Renal pelvis (tissue), 4 donors: ENCODE data around the gene NCOA3. TPM values are rescaled to one million over a fixed set of nuclear protein-coding genes. Genes with fewer than 3 reads are reported as not detected.
"Not testable (repeated sequence)": the region's sequence is repeated elsewhere in the genome, so short reads cannot be mapped to it uniquely, and the experiment has no call there.

Source experiments
- DNase-seq: peaks from one replicate; pipeline ENCODE4 v3.0.0-alpha.2; 2013
- polyA plus RNA-seq, 3 donors: library from polyadenylated mRNA; unstranded; fragments of 120-200 nt; gene quantifications; one replicate each; pipeline ENCODE4 v1.2.1, GENCODE V29; 2013; ENCODE audit not compliant: insufficient read length in 3 of 3

The NCOA3 gene
- polyA plus RNA-seq, 3 donors: 31.5 to 40.1 (median 36.1) TPM

DNA sequence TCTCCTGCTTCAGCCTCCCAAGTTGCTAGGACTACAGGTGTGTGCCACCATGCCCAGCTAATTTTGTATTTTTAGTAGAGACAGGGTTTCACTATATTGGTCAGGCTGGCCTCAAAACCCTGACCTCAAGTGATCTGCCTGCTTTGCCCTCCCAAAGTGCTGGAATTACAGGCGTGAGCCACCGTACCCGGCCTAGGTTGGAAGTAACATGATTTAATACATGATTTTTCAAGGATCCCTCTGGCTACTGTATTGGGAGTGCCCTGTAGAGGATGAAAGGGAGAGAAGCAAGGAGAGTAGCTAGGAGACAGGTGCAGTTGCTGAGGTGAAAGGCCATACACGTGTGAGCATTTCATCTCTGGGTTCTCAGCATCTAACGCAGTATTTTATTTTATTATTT is 2.6 kb upstream of the NCOA3 start:
- no peak for DNase-seq

DNA sequence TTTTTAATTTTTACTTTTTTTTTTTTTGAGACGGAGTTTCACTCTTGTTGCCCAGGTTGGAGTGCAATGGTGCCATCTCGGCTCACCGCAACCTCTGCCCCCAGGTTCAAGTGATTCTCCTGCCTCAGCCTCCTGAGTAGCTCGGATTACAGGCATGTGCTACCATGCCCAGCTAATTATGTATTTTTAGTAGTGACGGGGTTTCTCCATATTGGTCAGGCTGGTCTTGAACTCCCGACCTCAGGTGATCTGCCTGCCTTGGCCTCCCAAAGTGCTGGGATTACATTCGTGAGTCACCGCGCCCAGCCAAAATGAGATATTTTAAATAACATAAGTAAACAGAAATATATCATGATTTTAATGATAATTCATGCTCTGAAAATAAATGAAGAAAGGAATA is 1.6 kb upstream of the NCOA3 start:
- not testable (repeated sequence) for DNase-seq

DNA sequence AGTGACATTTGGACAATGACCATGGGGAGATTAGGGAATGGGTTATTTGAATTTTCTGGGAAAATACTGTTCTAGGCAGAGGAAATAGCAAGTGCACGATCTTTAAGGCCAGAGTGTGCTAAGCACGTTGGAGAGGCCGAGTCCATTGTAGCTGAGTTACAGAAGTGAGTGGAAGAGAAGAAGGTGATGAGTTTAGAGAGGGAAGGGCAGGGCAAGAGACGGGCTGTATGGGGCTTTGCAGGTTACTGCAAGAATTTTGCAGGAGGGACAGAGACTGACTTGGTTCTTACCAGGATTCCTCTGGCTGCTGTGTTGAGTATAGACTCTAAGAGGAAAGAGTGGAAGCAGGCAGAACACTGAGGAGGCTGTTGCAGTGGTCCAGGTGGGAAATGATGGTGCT is 1.1 kb upstream of the NCOA3 start:
- no peak for DNase-seq

DNA sequence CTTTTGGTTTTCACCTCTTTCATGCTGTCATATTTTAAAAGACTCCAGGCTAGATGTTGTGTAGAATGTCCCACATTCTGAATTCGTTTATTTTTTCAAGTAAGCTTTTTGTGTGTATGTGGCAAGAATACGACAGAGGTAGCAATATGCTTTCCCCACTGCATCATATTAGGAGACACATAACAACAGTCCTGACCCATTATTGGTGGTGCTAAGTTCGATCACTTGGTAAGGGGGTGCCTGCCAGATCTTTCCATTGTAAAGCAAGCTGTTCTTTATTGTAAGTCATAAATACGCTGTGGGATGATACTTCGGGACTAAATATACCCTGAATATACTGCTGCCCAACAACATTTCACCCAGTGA is 588 bp upstream of the NCOA3 start:
- DNase-seq: no peak

DNA sequence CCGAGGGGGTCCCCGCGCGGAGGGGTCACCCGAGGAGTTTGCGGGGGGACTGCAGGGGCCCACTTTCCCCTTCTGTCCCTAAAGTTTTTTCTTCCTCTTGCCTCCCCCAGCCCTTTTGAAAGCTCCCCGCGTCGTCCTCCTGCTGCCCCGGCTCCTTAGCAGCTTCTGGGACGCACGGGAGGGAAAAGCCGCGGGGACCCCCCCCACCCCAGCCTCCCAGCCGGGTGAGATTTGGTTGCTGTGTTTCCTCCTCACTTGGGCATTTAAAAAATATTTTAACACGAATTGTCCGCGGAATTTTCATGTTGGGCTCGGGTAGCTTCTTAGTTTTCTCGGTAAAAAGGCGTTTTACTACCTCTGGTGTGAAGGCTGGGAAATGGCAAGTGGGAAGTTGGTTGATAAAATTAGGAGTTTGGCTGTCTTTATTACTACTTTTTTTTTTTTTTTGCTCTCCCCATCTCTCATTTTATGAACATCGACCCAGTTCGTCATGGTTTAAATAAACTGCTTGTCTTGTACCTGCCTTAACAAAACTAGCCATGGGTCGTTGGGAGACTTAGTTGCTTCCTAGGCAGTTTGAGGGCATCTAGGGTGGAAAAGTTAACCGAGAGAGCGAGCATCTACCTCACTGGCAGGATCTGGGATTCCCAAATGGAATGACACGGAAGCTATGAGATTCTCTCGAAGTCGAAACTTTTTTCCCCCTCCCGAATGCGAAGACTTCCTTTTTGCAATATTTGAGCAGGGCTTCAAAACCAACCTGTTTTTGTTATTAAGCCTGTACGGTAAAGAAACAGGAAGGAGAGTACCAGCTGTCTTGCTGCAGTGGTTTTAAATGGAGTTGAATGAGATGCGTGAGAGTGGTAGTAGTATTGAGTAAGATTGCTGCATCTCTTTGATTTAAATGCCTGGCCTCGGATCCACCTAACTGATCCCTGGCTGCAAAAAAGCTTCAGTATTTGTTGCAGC is 868 bp downstream of the NCOA3 start:
- DNase-seq: no peak

DNA sequence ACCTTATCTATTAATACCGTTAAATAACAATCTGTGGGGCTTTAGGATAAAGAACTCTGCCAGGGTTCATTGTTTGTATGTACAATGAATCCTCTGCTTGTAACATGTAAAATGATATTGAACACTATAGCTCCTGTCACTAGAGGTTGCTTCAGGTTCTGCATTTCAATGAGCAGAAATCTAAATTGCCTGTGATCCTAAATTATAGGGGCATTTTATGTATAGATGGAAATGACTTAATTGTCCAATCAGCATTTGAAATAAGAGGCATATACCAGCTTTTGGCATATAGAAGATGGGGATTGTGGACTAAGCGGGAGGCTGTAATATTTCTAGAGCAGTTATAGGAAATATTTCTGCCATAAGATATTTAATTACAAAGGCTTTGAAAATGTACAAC is 2.0 kb downstream of the NCOA3 start:
- no peak for DNase-seq

DNA sequence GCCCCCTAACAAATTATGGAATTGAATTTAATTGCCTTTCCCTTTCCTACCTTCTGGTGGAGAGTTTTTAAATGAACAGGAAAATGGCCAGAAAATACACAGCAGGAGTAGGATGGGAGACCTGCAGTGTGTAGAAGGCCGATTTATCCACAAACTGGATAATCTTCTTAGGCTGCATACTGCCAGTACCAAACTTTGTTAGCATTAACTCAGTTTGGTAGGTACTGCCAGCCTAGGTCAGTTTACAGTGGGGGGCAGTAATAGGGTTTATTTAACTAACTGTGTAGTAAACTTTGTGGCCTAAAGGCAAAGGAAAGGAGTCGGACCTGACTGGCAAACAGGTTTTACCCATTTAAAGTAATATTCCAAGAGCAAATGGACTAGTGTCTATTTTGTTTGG is 4.6 kb downstream of the NCOA3 start:
- no peak for DNase-seq

DNA sequence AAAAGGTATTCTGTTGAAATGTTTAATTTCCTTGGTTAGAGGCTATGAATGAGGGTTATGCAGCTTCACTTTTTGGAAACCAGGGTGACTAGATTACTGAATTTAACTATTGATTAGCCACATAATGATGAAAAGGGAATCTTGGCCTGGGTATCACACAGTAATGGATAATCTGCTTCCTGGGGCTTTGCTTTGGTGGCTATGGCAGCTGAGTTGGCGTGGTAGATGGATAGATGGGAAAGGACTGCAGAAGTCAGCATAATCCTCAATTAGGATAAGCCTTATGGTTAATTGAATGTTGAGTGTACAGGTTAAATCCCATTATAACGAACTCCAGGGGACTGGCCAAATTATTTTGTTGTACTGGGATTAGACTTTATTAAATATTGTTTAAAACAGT is 5.2 kb downstream of the NCOA3 start:
- no peak for DNase-seq

DNA sequence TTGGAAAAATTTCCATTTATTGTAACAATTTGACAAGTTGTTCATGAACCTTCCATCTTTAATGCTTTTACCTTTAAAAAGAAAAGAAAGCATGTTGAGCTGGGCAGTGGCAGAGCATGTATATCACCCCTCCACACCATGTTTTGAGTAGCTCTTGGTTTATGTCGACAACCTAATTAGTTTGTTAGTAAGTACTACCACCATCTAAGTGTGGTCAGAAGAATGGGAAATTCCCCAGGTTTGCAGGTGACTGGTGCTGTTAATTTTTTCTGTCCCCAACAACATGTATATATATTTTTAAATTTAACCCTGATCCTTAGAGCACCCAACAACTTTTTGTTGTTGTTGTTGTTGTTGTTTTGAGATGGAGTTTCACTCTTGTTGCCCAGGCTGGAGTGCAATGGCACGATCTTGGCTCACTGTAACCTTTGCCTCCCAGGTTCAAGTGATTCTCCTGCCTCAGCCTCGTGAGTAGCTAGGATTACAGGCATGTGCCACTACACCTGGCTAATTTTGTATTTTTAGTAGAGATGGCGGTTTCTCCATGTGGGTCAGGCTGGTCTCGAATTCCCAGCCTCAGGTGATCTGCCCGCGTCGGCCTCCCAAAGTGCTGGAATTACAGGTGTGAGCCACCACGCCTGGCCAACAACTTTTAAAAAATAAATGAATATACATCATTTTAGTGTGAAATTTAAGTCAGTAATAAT is 5.7 kb downstream of the NCOA3 start:
- DNase-seq: not testable (repeated sequence)

DNA sequence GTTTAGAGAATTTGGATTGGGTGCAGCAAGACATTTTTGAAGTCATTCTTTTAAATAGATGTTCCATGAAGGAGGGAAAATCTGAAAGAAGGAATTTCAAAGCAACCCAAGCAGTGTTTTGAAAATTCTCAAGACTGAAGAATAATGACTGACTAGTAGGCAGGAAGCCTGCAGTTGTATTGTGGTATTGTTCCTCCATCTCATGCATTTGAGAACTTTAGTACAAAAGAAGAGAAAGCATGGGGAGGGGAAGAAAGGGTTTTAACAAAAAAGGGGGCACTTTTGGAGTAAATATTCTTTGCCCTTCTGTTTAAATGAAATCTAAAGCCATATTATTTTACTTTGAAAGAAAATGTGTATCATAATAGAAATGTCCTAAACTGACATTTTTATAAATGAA is 6.6 kb downstream of the NCOA3 start:
- DNase-seq: no peak

DNA sequence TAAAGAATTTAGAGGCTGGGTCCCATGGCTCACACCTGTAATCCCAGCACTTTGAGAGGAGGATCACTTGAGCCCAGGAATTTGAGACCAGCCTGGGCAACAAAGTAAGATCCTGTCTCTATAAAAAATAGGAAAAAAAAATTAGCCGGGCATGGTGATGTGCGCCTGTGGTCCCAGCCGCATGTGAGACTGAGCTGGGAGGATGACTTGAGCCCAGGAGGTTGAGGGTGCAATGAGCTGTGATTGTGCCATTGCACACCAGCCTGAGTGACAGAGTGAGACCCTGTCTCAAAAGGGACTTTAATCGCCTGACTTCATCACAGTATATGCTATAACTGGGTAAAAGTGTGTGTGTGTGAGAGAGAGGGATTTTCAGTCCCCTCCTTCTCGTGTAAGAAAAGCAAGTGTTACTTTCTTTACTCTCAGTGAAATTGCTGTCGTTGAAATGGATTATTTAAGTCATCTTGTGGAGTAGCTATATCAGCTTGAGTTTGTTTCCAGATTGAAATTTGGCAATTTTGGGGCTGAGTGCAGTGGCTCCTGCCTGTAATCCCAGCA is 7.5 kb downstream of the NCOA3 start:
- no peak for DNase-seq

DNA sequence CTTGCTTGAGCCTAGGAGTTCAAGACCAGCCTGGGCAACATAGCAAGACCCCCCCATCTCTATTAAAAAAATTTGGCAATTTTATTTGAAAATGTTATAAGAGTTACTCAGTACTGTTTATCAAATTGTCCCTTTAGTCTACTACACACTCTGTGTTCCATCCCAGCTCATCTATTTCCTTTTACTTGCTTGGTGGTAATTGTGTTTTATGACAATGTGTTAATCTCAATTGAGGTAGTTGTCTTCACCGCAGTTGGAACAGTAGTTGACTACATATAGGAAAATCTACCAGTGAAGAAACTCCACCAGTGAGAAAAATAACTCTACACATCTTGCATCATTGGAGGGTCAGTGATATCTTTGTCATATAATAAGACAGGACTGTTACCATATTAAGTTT is 8.0 kb downstream of the NCOA3 start:
- no peak for DNase-seq

DNA sequence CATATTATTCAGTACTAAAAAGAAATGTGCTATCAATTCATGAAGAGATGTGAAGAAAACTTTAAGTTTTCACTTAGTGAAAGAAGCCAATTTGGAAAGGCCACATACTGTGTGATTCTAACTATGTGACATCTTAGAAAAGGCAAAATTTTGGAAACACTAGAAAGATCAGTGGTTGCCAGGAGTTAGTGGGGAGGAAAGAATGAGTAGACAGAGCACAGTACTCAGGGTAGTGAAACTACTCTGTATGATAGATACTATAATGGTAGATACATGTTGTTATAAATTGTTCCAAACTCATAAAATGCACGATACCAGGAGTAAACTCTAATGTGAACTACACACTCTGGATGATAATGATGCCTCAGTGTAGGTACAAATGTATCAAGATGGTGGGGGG is 14.2 kb downstream of the NCOA3 start:
- no peak for DNase-seq

DNA sequence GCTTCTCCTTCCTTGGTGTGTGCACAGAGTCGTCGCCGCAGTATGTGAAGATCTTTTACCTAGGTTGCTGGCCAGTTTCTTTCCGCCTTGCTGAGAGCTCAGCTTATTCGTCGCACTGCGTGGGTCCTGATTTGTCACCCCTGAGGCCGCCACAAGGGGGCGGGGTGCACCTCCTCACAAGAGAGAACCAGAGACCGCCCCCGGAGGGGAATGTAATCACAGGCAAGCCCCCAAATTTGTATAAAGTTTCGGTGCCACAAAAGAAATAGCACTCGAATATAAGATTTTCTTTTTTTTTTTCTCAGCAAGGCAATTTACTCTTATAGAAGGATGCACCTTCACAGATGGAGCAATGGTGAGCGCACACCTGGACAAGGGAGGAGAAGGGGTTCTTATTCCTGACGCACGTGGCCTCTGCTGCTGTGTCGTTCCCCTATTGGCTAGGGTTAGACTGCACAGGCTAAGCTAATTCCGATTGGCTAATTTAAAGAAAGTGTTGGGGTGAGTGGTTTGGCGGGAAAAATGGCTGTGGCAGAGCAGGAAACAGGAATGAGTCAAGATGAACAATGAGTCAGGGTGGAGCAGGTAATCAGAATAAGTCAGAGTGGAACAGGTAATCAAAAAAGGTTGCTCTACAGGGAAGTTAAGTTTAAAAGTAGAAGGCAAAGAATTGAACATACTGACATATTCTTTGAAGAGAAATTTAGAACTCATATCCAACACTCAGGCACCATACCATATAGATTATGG is 19.5 kb downstream of the NCOA3 start:
- no peak for DNase-seq

DNA sequence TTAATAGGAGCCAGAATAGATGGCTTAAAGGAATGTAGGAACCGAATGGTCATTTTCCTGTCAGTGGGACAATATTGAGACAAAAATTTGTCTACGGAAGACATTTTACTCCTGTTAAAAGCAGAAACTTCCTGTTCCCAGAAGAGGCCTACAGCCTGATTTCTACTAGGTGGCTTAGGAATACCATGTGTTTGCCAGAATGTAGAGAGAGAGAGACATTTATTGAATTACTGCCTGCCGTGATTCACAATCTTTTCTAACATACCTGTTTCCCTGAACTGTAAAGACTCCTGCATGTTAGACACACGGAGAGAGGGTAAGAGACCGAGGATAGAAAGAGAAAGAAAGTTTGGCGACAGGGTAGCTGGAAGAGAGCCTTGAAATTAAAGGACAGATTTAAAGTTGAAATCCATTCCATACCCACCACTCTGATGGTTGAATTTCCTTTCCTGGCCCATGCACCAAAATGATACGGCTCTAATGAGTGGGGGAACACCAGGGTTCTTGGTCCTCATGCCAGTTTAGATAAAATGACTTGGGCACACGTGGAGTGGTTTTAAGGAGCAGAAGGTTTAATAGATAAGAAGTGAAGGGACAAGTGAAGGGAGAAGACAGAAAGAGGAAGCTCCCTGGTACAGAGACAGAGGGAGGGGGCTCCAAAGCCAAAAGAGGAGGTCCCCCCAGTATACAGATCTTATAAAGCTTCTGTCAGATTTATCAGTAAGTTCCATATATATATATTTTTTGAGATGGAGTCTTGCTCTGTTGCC is 22.5 kb downstream of the NCOA3 start:
- DNase-seq: no peak

DNA sequence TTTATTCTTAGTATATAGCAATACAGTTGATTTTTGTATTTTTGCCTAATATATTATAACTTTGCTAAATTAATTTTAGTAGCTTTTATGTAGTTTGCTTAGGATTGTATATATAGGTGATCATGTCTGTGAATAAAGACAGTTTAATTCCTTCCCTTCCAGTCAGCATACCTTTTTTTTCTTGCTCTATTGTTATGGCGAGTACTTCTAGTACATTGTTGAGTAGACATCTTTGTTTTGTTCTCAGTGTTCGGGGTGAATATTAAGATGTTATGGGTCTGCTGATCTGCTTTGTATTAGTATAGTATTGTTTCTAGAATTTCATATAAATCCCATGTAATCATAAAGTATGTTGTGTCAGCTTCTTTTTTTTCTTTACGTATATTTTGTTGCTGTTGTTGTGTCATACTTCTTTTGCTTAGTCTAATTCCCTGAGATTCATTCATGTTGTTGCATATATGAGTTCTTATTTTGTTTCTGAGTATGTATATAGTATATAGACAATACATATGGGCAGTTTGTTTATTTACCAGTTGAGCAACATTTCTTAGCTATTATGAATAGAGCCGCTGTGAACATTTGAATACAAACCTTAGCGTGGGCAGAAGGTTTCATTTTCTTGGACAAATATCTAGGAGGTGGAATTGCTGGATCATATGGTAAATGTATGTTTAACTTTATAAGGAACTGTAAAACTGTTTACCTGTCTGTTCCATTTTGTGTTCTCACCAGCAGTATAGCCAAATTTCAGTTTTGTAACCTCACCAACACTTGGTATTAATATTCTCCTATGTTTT is 25.5 kb downstream of the NCOA3 start:
- DNase-seq: no peak

DNA sequence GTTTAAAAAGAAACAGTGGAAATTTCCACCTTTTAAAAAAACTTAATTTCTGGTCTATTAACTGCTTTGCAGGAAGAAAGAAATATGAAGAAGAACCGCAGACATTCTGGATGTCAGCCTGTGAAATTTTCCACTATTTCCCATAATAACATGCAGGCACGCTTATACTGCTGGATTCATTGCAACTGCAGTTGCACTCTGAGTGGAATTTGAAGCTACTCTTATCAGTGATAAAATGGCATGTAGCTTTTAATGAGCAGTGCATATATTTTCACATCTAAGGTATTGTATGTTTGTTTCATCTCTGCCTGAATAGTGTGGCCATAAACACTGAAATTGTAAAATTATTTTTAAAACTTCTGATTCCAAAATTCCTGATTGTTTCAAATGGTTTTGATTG is 28.2 kb downstream of the NCOA3 start:
- no peak for DNase-seq

DNA sequence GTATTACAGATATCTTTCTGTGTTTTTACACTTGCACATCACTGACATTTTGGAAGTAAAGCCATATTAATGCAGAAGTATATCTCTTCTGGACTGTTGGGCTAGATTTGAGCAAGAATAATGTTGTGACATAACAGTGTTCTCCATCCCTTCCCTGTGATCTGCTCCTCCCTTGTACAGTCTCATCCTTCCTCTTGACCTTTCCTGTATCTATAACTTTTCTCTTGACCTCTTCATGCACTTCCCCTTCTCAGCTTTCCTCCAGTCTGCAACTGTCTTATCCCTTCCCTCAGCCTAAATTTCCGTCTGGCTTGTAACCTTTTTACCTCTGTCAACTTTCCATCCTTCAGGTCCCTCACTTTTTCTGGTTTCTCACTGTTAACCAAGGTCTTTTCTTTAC is 29.8 kb downstream of the NCOA3 start:
- DNase-seq: no peak

DNA sequence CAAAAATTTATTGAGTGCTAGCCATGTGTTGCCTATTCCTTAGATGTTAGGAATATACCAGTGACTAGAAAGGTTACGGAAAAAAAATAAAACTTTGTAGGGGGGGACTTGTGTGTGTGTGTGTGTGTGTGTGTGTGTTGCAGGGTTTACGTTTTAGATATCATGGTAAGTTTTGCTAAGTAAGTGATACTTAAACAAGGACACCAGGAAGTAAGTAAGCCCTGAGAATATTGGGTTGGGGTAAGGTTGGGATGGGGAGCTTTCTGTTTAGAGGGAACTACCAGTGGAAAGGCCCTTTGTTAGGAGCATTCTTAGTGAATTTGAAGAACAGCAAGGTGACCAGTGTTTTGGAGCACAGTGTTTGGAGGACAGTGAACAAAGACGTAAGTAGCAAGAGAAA is 30.3 kb downstream of the NCOA3 start:
- DNase-seq: no peak

DNA sequence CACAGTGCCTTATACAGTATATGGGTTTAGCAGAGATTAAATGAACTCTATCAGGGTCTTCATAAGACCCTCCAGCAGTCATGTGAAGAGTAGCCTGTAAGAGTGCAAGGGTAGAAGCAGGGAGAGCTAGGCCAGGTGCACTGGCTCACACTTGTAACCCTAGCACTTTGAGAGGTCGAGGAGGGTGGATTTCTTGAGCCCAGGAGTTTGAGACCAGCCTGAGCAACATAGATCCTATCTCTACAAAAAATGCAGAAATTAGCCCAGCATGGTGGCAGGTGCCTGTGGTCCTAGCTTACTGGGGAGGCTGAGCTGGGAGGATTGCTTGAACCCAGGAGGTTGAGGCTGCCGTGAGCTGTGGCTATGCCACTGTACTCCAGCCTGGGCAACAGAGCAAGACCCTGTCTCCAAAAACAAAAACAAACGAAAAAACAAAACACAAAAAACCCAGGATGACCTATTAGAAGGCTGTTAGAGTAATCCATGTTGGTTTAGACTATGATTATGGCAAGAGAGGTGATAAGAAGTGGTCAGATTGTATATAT is 31.9 kb downstream of the NCOA3 start:
- DNase-seq: no peak
